ENCODE data around the gene PIR.

Gene PIR

DNA sequence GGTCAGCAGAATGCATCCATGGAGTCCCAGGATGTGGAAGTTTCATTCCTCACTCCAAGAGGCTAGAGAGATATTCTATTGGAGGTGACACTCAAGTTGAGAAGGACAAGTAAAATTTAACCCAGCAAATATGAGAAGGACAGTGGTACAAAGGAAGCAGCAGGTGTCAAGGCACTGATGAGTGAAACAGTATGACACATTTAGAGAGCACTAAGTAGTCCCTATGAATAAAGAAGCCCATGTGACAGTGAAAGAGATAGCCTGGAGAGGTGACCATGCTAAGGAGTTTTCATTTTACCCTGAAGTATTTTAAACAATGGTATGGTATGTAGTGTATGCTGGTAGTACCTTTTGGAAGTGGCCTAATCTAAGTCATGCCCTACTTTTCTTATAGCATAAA is 16.7 kb upstream of the PIR start:
- no peaks in the 10 kb centered on the region for H3K9me3 ChIP-seq (ENCODE audit: control insufficient read depth, low read length)
- H3K36me3 ChIP-seq (ENCODE audit: control insufficient read depth, insufficient read depth, low read length): no peaks in the 10 kb centered on the region
- no peak overlapping the region for H3K27ac ChIP-seq (ENCODE audit: low read depth, low read length, severe bottlenecking)
- no peak overlapping the region for H3K4me3 ChIP-seq (ENCODE audit: extremely low read depth, insufficient read depth, low read length, poor library complexity, severe bottlenecking)
- no peaks in the 10 kb centered on the region for H3K4me1 ChIP-seq (ENCODE audit: control insufficient read depth, insufficient read depth, low read length, poor library complexity, severe bottlenecking)

DNA sequence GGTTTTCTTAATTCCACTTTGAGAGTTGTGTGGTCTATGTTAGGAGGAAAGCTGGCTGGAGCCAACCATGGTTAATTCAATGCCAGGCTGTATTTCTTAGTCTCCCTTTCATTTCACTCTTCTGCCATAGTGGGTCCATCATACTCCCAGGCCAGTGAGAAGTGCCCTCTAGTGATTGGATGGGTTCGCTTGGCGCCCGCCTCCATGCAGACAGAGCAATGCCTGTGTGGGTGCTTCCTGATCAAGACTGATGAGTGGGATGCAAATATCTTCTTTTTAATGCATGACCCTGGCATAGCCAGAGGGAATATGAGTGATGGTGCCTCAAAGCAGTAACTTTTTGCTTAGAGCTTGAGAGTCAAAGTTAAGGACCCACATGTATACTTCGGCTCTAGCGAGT is 13.9 kb upstream of the PIR start:
- H3K27ac ChIP-seq (ENCODE audit: low read depth, low read length, severe bottlenecking): no peak overlapping the region
- H3K4me1 ChIP-seq (ENCODE audit: control insufficient read depth, insufficient read depth, low read length, poor library complexity, severe bottlenecking): no peaks in the 10 kb centered on the region
- no peaks in the 10 kb centered on the region for H3K36me3 ChIP-seq (ENCODE audit: control insufficient read depth, insufficient read depth, low read length)
- H3K4me3 ChIP-seq (ENCODE audit: extremely low read depth, insufficient read depth, low read length, poor library complexity, severe bottlenecking): no peak overlapping the region
- WGBS, 2 experiments (ENCODE audit: insufficient coverage in 2 of 2): no CpG with 5 or more reads among the region's 5 CpGs
- H3K9me3 ChIP-seq (ENCODE audit: control insufficient read depth, low read length): no peaks in the 10 kb centered on the region

DNA sequence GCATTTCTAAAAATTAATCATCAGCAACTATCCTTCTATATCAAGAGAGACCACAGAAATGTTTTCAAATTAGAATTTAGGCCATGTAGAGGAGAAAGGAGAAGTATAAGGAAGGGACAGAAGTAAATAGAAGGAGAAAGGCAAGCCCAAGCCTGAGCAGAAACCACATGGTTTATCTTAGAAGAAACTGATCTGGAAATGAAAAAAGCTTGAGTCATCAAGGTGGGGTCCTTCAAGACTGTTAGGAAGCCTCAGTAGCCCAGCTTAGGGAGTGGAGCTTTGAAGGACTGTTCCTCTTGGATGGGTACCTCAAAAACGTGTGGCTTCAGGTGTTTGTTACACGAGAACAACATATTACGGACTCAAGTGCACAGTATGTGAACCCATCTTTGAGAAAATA is 12.0 kb upstream of the PIR start:
- no CpG with 5 or more reads among the region's 3 CpGs for WGBS, 2 experiments (ENCODE audit: insufficient coverage in 2 of 2)
- H3K4me3 ChIP-seq (ENCODE audit: extremely low read depth, insufficient read depth, low read length, poor library complexity, severe bottlenecking): no peak overlapping the region
- H3K36me3 ChIP-seq (ENCODE audit: control insufficient read depth, insufficient read depth, low read length): no peaks in the 10 kb centered on the region
- H3K27ac ChIP-seq (ENCODE audit: low read depth, low read length, severe bottlenecking): no peak overlapping the region
- no peaks in the 10 kb centered on the region for H3K4me1 ChIP-seq (ENCODE audit: control insufficient read depth, insufficient read depth, low read length, poor library complexity, severe bottlenecking)
- H3K9me3 ChIP-seq (ENCODE audit: control insufficient read depth, low read length): no peaks in the 10 kb centered on the region

DNA sequence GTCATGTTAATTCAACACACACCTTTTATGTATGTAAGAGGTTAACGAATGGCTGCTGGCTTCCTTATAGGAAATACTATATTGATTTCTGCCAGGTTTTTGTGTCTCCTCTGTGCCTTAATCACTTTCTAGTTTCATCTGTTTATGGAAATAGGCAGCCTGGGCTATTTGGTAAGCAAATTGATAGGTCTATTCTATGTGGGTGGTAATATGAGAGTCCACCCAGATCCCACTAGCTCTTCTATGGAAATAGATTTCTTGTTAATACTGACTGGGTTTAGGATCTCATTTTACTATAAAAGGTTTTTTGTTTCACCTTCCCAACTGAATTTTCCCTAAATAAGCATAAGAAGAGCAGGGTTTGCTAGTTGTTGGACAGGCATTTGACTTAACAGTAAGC is 11.5 kb upstream of the PIR start:
- Histone ChIP-seq H3K27ac (ENCODE audit: low read depth, low read length, severe bottlenecking) (no peak overlapping the region), H3K4me3 (ENCODE audit: extremely low read depth, insufficient read depth, low read length, poor library complexity, severe bottlenecking) (no peak overlapping the region), H3K36me3 (ENCODE audit: control insufficient read depth, insufficient read depth, low read length) (no peaks in the 10 kb centered on the region), H3K9me3 (ENCODE audit: control insufficient read depth, low read length) (no peaks in the 10 kb centered on the region), H3K4me1 (ENCODE audit: control insufficient read depth, insufficient read depth, low read length, poor library complexity, severe bottlenecking) (no peaks in the 10 kb centered on the region)
- WGBS, 2 experiments (ENCODE audit: insufficient coverage in 2 of 2): no CpG with 5 or more reads among the region's 1 CpG

DNA sequence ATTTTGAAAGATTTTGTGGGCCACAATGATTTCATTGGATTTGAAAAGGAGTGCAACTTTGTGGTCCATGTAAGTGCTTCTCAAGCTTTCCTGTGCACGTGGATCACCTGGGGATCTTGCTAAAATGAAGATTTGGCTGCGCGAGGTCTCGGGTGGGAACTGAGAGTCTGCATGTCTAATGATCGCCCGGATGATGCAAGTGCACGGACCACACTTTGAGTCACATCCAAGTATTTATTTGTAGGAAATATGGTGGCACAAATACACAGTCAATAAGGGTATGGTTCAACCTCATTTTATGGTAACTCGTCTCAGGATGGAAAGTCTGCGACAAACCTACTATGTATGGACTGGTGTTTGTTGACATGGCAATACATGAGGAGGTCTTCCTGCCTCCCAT is 8.4 kb upstream of the PIR start:
- H3K36me3 ChIP-seq (ENCODE audit: control insufficient read depth, insufficient read depth, low read length): no peaks in the 10 kb centered on the region
- H3K27ac ChIP-seq (ENCODE audit: low read depth, low read length, severe bottlenecking): no peak overlapping the region
- H3K4me1 ChIP-seq (ENCODE audit: control insufficient read depth, insufficient read depth, low read length, poor library complexity, severe bottlenecking): no peaks in the 10 kb centered on the region
- WGBS, 2 experiments (ENCODE audit: insufficient coverage in 2 of 2): 88 to 94% methylated on average over 3 to 4 of the region's 9 CpGs
- no peak overlapping the region for H3K4me3 ChIP-seq (ENCODE audit: extremely low read depth, insufficient read depth, low read length, poor library complexity, severe bottlenecking)
- H3K9me3 ChIP-seq (ENCODE audit: control insufficient read depth, low read length): no peaks in the 10 kb centered on the region

DNA sequence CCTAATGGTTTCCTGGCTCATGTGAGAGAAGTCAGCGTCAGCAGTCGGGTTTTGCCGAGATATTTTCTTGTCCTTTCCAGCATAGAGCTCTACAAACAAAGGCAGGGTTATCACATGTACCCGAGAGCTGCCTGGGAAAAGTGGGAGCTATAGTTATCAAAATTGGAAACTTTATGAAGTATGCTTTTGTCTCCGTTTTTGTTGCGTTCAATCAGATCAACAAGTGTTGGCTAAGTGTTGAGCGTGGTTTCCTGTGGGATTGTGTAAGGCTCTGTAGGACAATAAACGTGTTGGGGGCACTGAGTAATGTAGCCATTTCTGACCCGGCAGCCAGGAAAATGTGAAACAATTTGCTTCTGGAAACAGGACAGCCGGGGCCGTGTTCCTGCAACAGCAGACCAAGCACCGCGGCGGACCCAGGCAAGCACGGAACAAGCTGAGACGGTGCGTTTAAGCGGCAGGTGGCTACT is 7.4 kb upstream of the PIR start, which contains the start of gene BMX:
Gene BMX (plus strand): TSS at position 311 of the 470 bp plus-strand sequence. CDS start 7,547 bp downstream, outside the sequence.
- 92 to 95% methylated on average over 8 to 13 of the region's 18 CpGs for WGBS, 2 experiments (ENCODE audit: insufficient coverage in 2 of 2)

DNA sequence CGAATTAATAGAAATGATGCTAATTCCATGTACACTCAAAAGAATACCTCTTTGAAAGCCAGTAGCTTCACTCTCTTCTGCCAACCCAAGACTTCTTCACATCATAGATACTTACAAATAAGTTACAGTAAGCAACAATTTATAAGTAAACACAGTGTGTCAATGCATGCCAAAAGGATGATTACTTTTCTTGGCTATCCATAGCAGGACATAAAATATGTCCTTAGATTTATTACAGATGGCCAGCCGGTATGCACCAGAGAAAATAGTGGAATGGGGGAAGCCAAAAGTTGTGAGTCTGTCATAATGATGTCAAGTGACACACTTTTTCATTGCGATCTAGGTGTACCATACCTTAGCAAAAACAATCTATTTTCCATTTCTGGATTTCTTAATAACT is 6.8 kb upstream of the PIR start:
- Histone ChIP-seq H3K36me3 (ENCODE audit: control insufficient read depth, insufficient read depth, low read length) (no peaks in the 10 kb centered on the region), H3K9me3 (ENCODE audit: control insufficient read depth, low read length) (no peaks in the 10 kb centered on the region), H3K4me3 (ENCODE audit: extremely low read depth, insufficient read depth, low read length, poor library complexity, severe bottlenecking) (no peak overlapping the region), H3K27ac (ENCODE audit: low read depth, low read length, severe bottlenecking) (no peak overlapping the region), H3K4me1 (ENCODE audit: control insufficient read depth, insufficient read depth, low read length, poor library complexity, severe bottlenecking) (no peaks in the 10 kb centered on the region)
- no CpG with 5 or more reads among the region's 3 CpGs for WGBS, 2 experiments (ENCODE audit: insufficient coverage in 2 of 2)

More for the DNA sequence above, 7.4 kb upstream of the PIR start, which contains the start of gene BMX:
- Histone ChIP-seq H3K4me3 (ENCODE audit: extremely low read depth, insufficient read depth, low read length, poor library complexity, severe bottlenecking) (no peak within 1 kb of the TSS), H3K4me1 (ENCODE audit: control insufficient read depth, insufficient read depth, low read length, poor library complexity, severe bottlenecking) (no peaks in the 10 kb centered on the region), H3K27ac (ENCODE audit: low read depth, low read length, severe bottlenecking) (no peak within 1 kb of the TSS), H3K36me3 (ENCODE audit: control insufficient read depth, insufficient read depth, low read length) (no peaks in the 10 kb centered on the region), H3K9me3 (ENCODE audit: control insufficient read depth, low read length) (no peaks in the 10 kb centered on the region)

DNA sequence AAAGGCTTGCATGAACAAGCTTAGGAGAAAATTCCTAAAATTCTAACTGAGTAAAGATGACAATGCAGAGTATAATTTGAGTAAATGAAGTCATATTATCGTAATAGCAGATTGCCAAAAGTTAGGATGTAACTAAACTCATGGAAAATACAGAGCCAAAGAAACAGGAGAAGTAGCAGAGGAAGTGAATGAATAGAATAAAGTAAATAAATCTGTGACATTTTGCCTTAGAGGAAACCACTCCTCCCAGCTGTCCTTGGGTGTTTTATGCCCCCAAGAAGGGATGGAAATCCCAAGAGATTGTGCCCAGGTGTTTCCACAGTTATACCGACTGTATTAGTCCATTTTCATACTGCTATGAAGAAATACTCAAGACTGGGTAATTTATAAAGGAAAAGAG is 5.6 kb upstream of the PIR start:
- Histone ChIP-seq H3K27ac (ENCODE audit: low read depth, low read length, severe bottlenecking) (no peak overlapping the region), H3K4me1 (ENCODE audit: control insufficient read depth, insufficient read depth, low read length, poor library complexity, severe bottlenecking) (no peaks in the 10 kb centered on the region), H3K36me3 (ENCODE audit: control insufficient read depth, insufficient read depth, low read length) (no peaks in the 10 kb centered on the region), H3K9me3 (ENCODE audit: control insufficient read depth, low read length) (no peaks in the 10 kb centered on the region), H3K4me3 (ENCODE audit: extremely low read depth, insufficient read depth, low read length, poor library complexity, severe bottlenecking) (no peak overlapping the region)
- WGBS, 2 experiments (ENCODE audit: insufficient coverage in 2 of 2): 83 to 86% methylated on average over 1 of the region's 2 CpGs

DNA sequence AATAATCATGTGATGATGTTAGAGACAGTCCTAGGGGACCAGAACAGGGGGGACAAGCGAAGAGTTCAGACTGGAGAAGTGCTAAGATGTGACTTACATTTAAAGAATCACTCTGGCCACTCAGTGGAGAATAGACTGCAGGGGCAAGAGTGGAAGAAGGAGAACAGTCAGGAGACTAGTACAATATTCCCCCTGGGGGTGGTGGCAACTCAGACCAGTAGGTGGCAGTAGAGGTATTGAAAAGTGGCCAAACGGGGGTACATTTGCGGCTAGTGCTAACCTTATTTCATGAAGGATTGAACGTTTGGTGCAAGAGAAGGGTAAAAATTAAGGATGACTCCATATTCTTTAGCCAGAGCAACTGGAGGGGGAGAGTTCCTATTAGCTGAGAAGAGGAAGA is 4.7 kb upstream of the PIR start:
- WGBS, 2 experiments (ENCODE audit: insufficient coverage in 2 of 2): 0 to 17% methylated on average over 1 of the region's 4 CpGs

DNA sequence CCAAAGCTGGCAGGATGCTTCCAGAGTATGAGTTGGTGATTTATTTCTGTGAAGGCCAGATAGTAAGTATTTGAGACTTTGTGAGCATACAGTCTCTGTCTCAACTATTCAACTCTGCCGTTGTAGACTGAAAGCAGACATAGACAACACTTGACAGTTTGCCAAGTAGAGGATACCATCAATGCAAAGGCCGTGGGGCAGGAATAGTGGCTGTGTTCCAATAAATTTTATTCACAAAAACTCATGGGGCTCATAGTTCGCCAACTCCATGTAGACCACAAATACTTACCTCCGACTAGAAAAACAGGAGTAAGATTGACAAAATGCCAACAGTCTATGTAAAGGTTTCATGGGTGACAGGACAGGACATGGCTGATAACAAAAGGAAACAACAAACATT is 3.7 kb upstream of the PIR start:
- Histone ChIP-seq H3K4me3 (ENCODE audit: extremely low read depth, insufficient read depth, low read length, poor library complexity, severe bottlenecking) (no peak overlapping the region), H3K36me3 (ENCODE audit: control insufficient read depth, insufficient read depth, low read length) (no peaks in the 10 kb centered on the region), H3K9me3 (ENCODE audit: control insufficient read depth, low read length) (no peaks in the 10 kb centered on the region), H3K27ac (ENCODE audit: low read depth, low read length, severe bottlenecking) (no peak overlapping the region), H3K4me1 (ENCODE audit: control insufficient read depth, insufficient read depth, low read length, poor library complexity, severe bottlenecking) (no peaks in the 10 kb centered on the region)
- WGBS, 2 experiments (ENCODE audit: insufficient coverage in 2 of 2): 92% methylated on average over 2 of the region's 4 CpGs; no CpG with 5 or more reads in 1 of the 2 experiments

More for the DNA sequence above, 4.7 kb upstream of the PIR start:
- H3K4me1 ChIP-seq (ENCODE audit: control insufficient read depth, insufficient read depth, low read length, poor library complexity, severe bottlenecking): no peaks in the 10 kb centered on the region
- no peak overlapping the region for H3K27ac ChIP-seq (ENCODE audit: low read depth, low read length, severe bottlenecking)
- no peaks in the 10 kb centered on the region for H3K9me3 ChIP-seq (ENCODE audit: control insufficient read depth, low read length)
- no peak overlapping the region for H3K4me3 ChIP-seq (ENCODE audit: extremely low read depth, insufficient read depth, low read length, poor library complexity, severe bottlenecking)
- no peaks in the 10 kb centered on the region for H3K36me3 ChIP-seq (ENCODE audit: control insufficient read depth, insufficient read depth, low read length)

DNA sequence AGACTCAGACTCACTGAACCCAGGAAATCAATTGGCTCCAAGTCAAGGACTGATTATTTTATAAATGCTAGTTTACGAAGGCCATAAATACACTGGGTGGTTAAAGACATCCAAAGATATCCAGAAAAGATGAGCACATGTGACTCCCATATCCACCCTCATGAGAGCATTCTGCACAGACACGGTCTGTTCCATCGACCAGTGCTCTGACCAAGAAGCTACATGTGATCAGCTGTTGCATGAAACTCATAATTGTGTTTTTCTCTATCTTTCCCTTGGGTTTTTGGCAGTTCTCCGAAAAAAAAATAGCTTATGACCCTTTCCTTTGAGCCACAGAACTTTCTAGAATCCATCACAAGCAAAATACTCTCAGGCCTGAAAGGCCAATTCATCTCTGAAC is 2.7 kb upstream of the PIR start:
- H3K4me1 ChIP-seq (ENCODE audit: control insufficient read depth, insufficient read depth, low read length, poor library complexity, severe bottlenecking): no peaks in the 10 kb centered on the region
- H3K4me3 ChIP-seq (ENCODE audit: extremely low read depth, insufficient read depth, low read length, poor library complexity, severe bottlenecking): no peak overlapping the region
- WGBS, 2 experiments (ENCODE audit: insufficient coverage in 2 of 2): 95% methylated on average over 2 of the region's 4 CpGs; no CpG with 5 or more reads in 1 of the 2 experiments
- H3K9me3 ChIP-seq (ENCODE audit: control insufficient read depth, low read length): no peaks in the 10 kb centered on the region
- peaks cover 4% of the 10 kb centered on the region for H3K36me3 ChIP-seq (ENCODE audit: control insufficient read depth, insufficient read depth, low read length)
- H3K27ac ChIP-seq (ENCODE audit: low read depth, low read length, severe bottlenecking): no peak overlapping the region

Measured in mesodermal cell (in vitro differentiated cells).